Globus pallidus (tissue), 1 donor: Measurements from ENCODE around the gene MEGF6.

Experiments used
- DNase-seq: peaks from one replicate; pipeline ENCODE4 v3.0.0-alpha.2; 2015; ENCODE audit warnings: low spot score

MEGF6 gene

GRCh38 chr1:3469849-3470649 lies 141.3 kb downstream of the MEGF6 start:
- no peak for DNase-seq

DNA sequence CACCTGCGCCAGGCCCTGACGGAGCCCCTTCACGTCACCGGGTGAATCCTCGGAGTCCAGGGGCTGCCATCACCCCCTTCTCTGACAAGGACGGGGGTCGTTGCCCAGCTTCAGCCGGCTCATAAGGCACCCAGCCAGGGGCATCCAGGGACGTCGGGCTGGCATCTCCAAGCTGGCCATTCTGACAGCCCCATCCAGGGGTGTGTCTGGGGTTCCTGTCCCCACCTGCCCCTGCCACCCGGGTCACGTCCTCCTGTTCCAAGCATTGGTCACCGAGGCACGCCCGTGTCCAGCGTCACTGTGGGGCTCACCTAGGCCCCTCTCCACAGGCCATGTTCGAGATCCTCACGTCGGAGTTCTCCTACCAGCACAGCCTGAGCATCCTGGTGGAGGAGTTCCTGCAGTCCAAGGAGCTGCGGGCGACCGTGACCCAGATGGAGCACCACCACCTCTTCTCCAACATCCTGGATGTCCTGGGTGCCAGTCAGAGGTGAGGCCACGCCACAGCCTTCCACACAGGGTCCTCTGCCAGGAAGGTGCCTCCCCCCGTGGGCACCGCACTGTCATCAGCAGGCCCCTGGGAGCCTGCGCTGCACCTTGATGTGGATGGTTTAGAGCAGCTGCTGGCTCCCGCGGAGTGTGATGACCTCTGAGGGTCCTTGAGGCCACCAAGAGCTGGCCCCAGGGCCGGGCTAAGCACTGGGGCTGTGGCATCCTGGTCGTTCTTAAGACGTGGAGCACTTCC lies 142.0 kb downstream of the MEGF6 start:
- DNase-seq = no peak

GRCh38 chr1:3468236-3469103 lies 142.8 kb downstream of the MEGF6 start:
- DNase-seq = no peak

- no peak for DNase-seq
These were observed 143.9 kb downstream of the MEGF6 start for GRCh38 chr1:3467096-3468036.

DNA sequence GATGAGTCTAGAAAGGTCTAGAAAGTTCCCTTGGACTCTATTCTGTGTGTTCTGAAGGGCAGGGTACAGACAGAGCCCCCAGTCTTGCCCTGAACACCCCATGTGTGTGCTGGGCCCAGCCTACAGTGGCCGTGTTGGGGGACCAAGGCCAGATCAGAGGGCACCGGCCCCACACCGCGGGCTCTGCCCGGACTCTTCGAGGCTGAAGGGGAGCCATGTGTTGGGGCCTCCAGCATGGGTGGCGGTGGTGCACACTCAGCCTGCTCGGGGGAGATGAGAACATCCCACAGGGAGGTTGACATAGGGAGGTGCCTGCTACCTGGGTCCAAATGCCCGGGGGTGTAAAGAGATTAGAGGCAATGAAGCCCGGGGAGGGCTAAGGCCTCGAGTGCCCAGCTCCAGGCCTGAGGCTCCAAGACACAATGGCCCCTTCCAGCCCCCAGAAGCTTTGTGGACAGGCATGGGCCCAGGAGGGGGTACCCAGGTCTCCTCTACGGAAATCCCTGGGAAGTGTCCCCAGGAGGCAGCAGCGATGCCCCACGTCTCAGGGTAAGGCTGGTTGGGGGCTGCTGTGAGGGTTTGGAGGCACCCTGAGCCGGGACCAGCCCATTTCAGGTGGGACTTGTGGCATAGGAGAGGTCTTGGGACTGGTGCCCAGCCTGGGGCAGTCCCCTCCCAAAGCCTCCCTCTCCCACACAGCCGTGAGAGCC lies 144.8 kb downstream of the MEGF6 start:
- DNase-seq = no peak

GRCh38 chr1:3465935-3466321 lies 145.4 kb downstream of the MEGF6 start:
- no peak for DNase-seq

GRCh38 chr1:3465091-3465934 lies 146.0 kb downstream of the MEGF6 start:
- no peak for DNase-seq

DNA sequence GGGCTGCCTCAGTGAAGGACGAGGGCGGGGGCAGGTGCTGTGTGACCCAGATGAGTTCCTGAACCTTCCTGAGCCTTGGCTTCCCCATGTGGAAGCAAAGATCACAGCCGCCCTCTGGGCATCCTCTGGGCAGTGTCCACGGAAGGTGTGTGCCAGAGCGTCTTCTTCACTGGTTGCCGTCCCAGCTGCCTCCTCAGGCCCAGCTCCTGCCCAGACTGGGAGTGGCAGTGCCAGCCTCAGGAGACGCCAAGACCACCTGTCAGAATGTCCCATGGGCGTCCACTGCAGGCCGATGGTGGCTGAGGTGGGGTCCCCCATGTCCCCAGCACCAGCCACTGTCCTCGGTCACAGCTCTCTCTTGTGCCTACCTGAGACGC lies 146.7 kb downstream of the MEGF6 start:
- no peak for DNase-seq

DNA sequence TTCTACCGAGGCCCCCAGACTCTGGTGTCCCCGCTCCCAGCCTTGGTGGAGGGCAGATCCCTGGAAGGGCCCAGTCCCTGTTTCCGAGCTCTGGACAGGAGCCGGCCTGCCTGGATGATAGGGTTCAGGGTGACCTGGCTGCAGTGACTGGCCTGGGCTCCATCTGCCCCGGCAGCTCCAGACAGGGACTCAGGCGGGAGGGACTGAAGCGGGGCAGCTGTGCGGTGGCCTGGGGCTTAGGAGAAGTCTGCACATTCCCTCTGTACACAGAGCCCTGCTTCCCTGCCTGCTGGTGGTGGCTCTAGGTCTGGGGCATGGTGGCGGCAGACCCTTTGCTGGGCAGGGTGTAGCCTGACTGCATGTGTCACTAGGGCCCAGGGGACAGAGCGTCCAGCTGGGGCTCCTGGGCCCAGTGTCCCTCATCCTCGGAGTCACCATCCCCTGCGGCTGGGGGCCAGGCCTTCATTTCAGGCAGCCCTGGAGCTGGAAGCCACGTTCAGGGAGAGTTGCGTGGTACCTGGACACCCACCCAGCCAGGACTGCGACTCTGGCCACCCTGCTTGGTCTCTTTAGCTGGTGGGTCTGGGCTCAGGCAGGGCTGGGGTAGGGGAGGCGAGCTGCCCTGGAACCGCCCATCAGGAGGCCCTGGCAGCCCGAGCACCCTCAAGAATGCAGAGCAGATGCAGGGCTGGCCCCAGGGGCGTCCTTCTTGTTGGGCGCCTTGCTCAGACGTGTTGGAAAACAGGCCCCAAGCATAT lies 147.2 kb downstream of the MEGF6 start:
- no peak for DNase-seq

DNA sequence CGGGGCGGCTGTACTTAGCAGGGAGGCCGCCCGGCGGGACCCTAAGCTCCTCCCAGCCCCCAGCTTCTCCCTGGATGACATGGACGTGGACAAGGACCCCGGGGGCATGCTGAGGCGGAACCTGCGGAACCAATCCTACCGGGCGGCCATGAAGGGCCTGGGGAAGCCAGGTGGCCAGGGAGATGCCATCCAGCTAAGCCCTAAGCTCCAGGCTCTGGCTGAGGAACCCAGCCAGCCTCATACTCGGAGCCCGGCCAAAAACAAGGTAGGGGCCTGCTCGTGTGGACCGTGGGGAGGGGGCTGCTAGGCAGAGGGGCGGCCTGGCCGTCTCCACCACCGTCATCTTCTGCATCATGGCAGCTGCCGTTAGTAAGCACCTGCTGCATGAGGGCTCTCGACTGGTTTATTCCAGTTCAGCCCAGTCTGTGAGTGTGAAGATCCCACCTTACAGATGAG lies 147.9 kb downstream of the MEGF6 start:
- no peak for DNase-seq

DNA sequence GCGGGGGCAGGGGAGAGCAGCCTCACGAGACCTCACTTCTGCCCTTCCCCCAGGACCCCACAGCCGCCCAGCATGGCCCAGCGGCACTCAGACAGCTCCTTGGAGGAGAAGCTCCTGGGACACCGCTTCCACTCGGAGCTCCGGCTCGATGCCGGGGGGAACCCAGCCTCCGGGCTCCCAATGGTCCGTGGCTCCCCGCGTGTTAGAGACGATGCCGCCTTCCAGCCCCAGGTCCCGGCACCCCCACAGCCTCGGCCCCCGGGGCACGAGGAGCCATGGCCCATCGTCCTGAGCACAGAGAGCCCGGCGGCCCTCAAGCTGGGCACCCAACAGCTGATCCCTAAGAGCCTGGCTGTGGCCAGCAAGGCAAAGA lies 148.3 kb downstream of the MEGF6 start:
- DNase-seq = no peak

GRCh38 chr1:3462356-3463012 lies 148.8 kb downstream of the MEGF6 start:
- DNase-seq = no peak

- no peak for DNase-seq
These were observed 149.4 kb downstream of the MEGF6 start for GRCh38 chr1:3461934-3462275.

DNA sequence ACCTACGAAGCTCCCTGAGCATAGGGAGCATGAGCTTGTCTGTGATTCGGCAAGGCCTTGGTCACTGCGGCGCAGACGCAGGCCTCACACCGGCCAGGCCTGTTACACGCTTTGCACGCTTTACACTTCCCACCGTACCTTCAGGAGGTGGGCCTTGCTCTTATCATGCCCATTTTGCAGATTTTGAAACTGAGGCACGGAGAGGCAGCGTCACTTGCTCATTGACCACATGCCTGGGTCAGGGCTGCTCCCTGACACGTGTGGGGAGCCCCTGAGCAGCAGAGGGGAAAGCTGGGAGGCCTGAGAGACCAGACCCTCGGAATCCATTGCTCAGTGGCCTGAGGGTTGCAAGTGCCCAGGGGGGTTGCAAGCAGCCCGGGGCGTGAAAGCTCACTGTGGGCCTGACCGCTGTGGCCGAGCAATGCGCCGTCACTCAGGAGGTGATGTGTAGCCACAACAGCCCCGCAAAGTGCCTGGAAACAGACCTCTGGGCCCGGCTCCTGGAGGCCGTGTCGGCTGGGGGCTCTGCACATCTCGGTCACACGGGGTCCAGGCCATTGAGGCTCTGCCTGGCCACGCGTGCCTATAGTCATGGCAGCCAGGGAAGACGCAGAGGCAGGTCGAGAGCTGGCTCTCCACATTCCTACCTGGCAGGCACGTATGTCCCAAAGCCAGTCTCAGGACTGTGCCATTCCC lies 149.9 kb downstream of the MEGF6 start:
- DNase-seq = no peak

- no peak for DNase-seq
These were observed 150.6 kb downstream of the MEGF6 start for GRCh38 chr1:3460672-3461131.

- DNase-seq = no peak
These were observed 151.2 kb downstream of the MEGF6 start for GRCh38 chr1:3459940-3460671.
